Activated B cell treated with CpG ODN at 0.5 μM for 24 hours (primary cell): ENCODE data around the gene BBLN. TPM values are rescaled to one million over a fixed set of nuclear protein-coding genes. Genes with fewer than 3 reads are reported as not detected.
A peak's percentile ranks its signal among the peaks of the same experiment; 100 is the strongest.
"Not testable (repeated sequence)": the region's sequence is repeated elsewhere in the genome, so short reads cannot be mapped to it uniquely, and the experiment has no call there.

ENCODE experiments used
- ATAC-seq: fragments of 200-7000 bp; cut with Tn5 transposase; one replicate; pipeline ENCODE4 v1.10.0; 2021; ENCODE audit warnings: low read depth, mild to moderate bottlenecking, moderate library complexity
- CTCF ChIA-PET: fragments of 350-600 bp; sonication (Branson Sonifier 250); formaldehyde crosslinking; loops from one replicate; lab custom pipeline; 2021; ENCODE audit warnings: antibody characterized with exemption; lab: Charles Lee
- POLR2A ChIA-PET: fragments of 350-600 bp; sonication (Branson Sonifier 250); formaldehyde crosslinking; loops from one replicate; lab custom pipeline; 2021; ENCODE audit warnings: antibody characterized with exemption; lab: Charles Lee
- DNase-seq: peaks from one replicate; pipeline ENCODE4 v3.0.0; 2022
- H3K27ac Mint-ChIP-seq: one replicate; pipeline ENCODE4 v1.8.0; 2020; ENCODE audit warnings: mixed read lengths
- H3K27me3 Mint-ChIP-seq: one replicate; pipeline ENCODE4 v1.8.0; 2021; ENCODE audit warnings: mixed read lengths
- H3K36me3 Mint-ChIP-seq: one replicate; pipeline ENCODE4 v1.8.0; 2021; ENCODE audit warnings: low read depth, mixed read lengths
- H3K4me1 Mint-ChIP-seq: one replicate; pipeline ENCODE4 v1.8.0; 2021; ENCODE audit warnings: mixed read lengths
- H3K4me3 Mint-ChIP-seq: one replicate; pipeline ENCODE4 v1.8.0; 2020; ENCODE audit warnings: mild to moderate bottlenecking, mixed read lengths
- H3K9me3 Mint-ChIP-seq: one replicate; pipeline ENCODE4 v1.8.0; 2020; ENCODE audit warnings: mixed read lengths
- CTCF ChIP-seq: fragments of 200-600 bp; IDR thresholded peaks from one replicate; pipeline ENCODE4 v1.8.0; 2022; ENCODE audit warnings: antibody characterized with exemption, mild to moderate bottlenecking
- intact Hi-C: fragments of 100-400 bp; cut with micrococcal nuclease; formaldehyde crosslinking; loops from one replicate; pipeline ENCODE4 v1.15.1; 2024
- total RNA-seq: library from RNA; stranded (reverse); gene quantifications from 2 replicates; pipeline ENCODE4 v1.2.3, GENCODE V29; 2022

Gene BBLN
- total RNA-seq, 1 donor from 2014 or later, result 47.7 TPM

- Mint-ChIP-seq H3K36me3 (peaks cover 15% of the 10 kb centered on the region), H3K9me3 (no peaks in the 10 kb centered on the region), H3K4me1 (peaks cover 34% of the 10 kb centered on the region), H3K27ac (peak overlapping the region; percentile 99), H3K27me3 (peaks cover 3% of the 10 kb centered on the region), H3K4me3 (peak overlapping the region; percentile 97)
- no peak for TF ChIP-seq CTCF
- ChIA-PET CTCF (interaction anchor here (0.5 to 1.6 kb wide), 3 partner anchors 11 to 18 kb away, joined by 3 to 4 read pairs (median 4); no protein-coding TSS in a partner anchor), POLR2A (interaction anchor here (0.8 to 2.7 kb wide), 15 partner anchors 12 to 595 kb away, joined by 3 to 20 read pairs (median 5); partner anchors contain the start of genes BBLN, DPM2, GOLGA2 and NAIF1)
- intact Hi-C loops, result loop anchor here (1.0 to 10.0 kb wide), 9 partner anchors 14 to 952 kb away; partner anchors contain the start of genes BBLN, CIZ1, COQ4 and DOLPP1
- DNase-seq (no peak), ATAC-seq (no peak)
Measured at GRCh38 chr9:128128836-128129590, 31.1 kb upstream of the BBLN start.

- H3K9me3 Mint-ChIP-seq, H3K36me3 Mint-ChIP-seq, ATAC-seq, H3K27me3 Mint-ChIP-seq, CTCF ChIA-PET: not testable (repeated sequence)
- Mint-ChIP-seq H3K4me3 (peak overlapping the region; percentile 65), H3K27ac (peak overlapping the region; percentile 72), H3K4me1 (peaks cover 31% of the 10 kb centered on the region)
- POLR2A ChIA-PET, result interaction anchor here (0.6 to 2.7 kb wide), 3 partner anchors 13 to 183 kb away, joined by 5 to 16 read pairs (median 7); no protein-coding TSS in a partner anchor
- intact Hi-C loops, result loop anchor here (2.0 to 10.0 kb wide), 6 partner anchors 61 to 951 kb away; partner anchors contain the start of genes CIZ1, COQ4, DOLPP1 and FPGS
- peak; percentile 41 for DNase-seq
Measured at GRCh38 chr9:128129976-128130590, 30.0 kb upstream of the BBLN start.

GRCh38 chr9:128130651-128131050 lies 29.4 kb upstream of the BBLN start:
- ATAC-seq, intact Hi-C loops, H3K27ac Mint-ChIP-seq, DNase-seq, H3K36me3 Mint-ChIP-seq, CTCF ChIA-PET, H3K4me3 Mint-ChIP-seq, H3K27me3 Mint-ChIP-seq, H3K9me3 Mint-ChIP-seq: not testable (repeated sequence)
- peaks cover 25% of the 10 kb centered on the region for H3K4me1 Mint-ChIP-seq
- POLR2A ChIA-PET, result interaction anchor here (0.6 to 2.7 kb wide), 2 partner anchors 14 to 183 kb away, joined by 5 to 16 read pairs; no protein-coding TSS in a partner anchor

GRCh38 chr9:128131346-128131745 lies 28.7 kb upstream of the BBLN start:
- H3K27me3 Mint-ChIP-seq, DNase-seq, H3K36me3 Mint-ChIP-seq, intact Hi-C loops, CTCF ChIA-PET, ATAC-seq, H3K4me3 Mint-ChIP-seq, H3K27ac Mint-ChIP-seq, H3K9me3 Mint-ChIP-seq, POLR2A ChIA-PET: not testable (repeated sequence)
- H3K4me1 Mint-ChIP-seq, result peaks cover 18% of the 10 kb centered on the region

- intact Hi-C loops, POLR2A ChIA-PET, H3K9me3 Mint-ChIP-seq, H3K27me3 Mint-ChIP-seq, H3K36me3 Mint-ChIP-seq, ATAC-seq, DNase-seq, CTCF ChIA-PET, H3K4me3 Mint-ChIP-seq, H3K27ac Mint-ChIP-seq: not testable (repeated sequence)
- H3K4me1 Mint-ChIP-seq, result peaks cover 14% of the 10 kb centered on the region
Measured at GRCh38 chr9:128132139-128132538, 27.9 kb upstream of the BBLN start.

- H3K4me3 Mint-ChIP-seq, H3K27ac Mint-ChIP-seq, intact Hi-C loops, H3K27me3 Mint-ChIP-seq, DNase-seq, ATAC-seq, H3K4me1 Mint-ChIP-seq, H3K9me3 Mint-ChIP-seq, CTCF ChIA-PET, H3K36me3 Mint-ChIP-seq: not testable (repeated sequence)
- POLR2A ChIA-PET, result interaction anchor here (0.9 kb wide), 1 partner anchor 15 kb away, joined by 8 read pairs; no protein-coding TSS in a partner anchor
Measured at GRCh38 chr9:128135561-128135960, 24.5 kb upstream of the BBLN start.

GRCh38 chr9:128136816-128137793 lies 23.0 kb upstream of the BBLN start:
- no peaks in the 10 kb centered on the region for H3K36me3 Mint-ChIP-seq
- no peaks in the 10 kb centered on the region for H3K4me1 Mint-ChIP-seq
- H3K27me3 Mint-ChIP-seq, result peaks cover 8% of the 10 kb centered on the region
- ATAC-seq (no peak), DNase-seq (no peak)
- CTCF ChIA-PET, result no interaction called here
- POLR2A ChIA-PET, result no interaction called here
- no peak overlapping the region for H3K27ac Mint-ChIP-seq
- TF ChIP-seq CTCF, result no peak
- H3K4me3 Mint-ChIP-seq, result no peak overlapping the region
- intact Hi-C loops, result no loop called here
- no peaks in the 10 kb centered on the region for H3K9me3 Mint-ChIP-seq
